GM18505 (cell line): ENCODE results near the gene NUDT7.

Experiments
- ATAC-seq: cut with Tn5 transposase; IDR thresholded peaks from one replicate; pipeline ENCODE4 v1.9.1; 2021; ENCODE audit not compliant: unreplicated experiment
- POLR2A ChIP-seq: IDR thresholded peaks from 4 replicates; pipeline ENCODE4 v1.6.1; 2011; ENCODE audit warnings: borderline replicate concordance; ENCODE audit not compliant: insufficient read depth, insufficient read length; ENCODE audit errors: extremely low read depth

NUDT7 gene

GRCh38 chr16:77790009-77790372 is 67.7 kb downstream of the NUDT7 start:
- TF ChIP-seq POLR2A = no peak
- ATAC-seq = no peak

- ATAC-seq = no peak
- no peak for TF ChIP-seq POLR2A
Measured at GRCh38 chr16:77790912-77791311, 68.6 kb downstream of the NUDT7 start.
